GM18907 (cell line): ENCODE measurements around the gene C2orf42.
"Not testable (repeated sequence)": the region's sequence is repeated elsewhere in the genome, so short reads cannot be mapped to it uniquely, and the experiment has no call there.

Experiments used
- ATAC-seq: cut with Tn5 transposase; IDR thresholded peaks from one replicate; pipeline ENCODE4 v1.9.1; 2021; ENCODE audit warnings: mild to moderate bottlenecking, moderate library complexity; ENCODE audit not compliant: unreplicated experiment

The C2orf42 gene

DNA sequence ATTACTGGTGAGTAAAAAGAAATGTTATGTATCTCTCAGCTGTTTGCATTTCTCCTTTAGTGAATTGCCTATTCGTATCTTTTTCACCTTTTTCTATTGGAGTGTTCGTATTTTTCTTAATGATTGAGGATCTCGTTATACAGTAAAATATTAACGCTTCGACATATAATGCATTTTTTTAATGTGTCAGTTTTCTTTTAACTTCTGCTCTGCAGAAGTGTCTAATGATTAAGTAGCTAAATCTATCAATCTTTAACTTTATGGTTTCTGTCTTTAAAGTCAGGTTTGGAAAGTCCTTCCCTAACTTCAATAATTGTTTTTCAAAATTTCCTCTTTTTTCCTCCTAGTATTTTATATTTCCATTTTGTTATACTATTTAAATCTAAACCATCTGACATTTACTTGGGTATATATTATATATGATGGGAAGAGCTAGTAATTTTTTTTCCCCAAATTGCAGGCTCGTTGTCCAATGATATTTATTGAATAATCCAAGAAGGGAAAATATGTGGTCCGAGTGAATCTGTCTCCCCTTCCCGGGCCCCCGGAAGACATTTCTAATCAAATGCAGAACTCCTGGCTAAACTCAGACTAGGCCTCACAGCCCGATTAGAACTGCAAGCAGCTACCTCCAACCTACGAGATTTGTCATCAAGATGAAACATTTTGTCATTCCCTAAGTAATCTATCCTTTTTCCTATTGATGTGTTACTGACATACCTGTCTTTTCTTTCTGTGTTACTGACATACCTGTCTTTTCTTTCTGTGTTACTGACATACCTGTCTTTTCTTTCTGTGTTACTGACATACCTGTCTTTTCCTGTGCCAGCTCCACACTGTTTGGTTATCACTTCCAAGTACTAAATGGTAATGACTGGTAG is 86.3 kb downstream of the C2orf42 start:
- ATAC-seq = no peak

DNA sequence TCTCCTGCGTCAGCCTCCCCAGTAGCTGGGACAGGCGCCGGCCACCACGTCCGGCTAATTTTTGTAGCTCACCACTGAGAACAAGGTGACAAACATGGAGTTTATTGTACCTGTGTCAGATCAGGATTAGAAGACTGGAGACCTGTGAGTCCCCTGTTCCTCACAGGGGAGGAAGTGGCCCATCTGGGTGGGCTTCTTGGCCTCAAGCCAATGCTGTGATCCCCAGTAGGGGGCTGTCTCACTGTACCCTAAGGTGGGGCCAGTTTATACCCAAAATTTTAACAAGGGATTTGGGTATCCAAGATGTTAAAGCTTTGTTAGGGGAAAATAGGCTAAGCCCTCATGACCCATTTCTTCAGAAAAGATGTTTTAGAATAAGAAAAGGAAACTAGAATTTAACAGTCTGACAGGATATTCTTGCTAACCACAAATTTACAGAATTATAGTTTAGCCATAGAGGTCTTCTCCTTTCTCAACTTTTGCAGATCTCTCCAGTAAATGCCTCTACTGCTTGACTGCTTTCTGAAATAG is 87.2 kb downstream of the C2orf42 start:
- ATAC-seq = no peak

DNA sequence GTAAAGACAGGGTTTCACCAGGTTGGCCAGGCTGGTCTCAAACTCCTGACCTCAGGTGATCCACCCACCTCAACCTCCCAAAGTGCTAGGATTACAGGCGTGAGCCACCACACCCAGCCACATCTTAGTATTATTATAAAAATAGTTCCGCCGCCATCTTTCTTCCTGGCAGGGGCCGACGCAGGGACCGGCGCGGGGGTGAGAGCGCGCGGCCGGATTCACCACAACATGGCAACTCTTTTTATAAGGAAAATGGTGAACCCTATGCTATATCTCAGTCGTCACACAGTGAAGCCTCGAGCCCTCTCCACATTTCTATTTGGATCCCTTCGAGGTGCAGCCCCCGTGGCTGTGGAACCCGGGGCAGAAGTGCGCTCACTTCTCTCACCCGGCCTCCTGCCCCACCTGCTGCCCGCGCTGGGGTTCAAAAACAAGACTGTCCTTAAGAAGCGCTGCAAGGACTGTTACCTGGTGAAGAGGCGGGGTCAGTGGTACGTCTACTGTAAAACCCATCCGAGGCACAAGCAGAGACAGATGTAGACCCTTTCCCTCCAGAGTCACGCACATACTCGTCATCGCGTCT is 88.4 kb downstream of the C2orf42 start:
- not testable (repeated sequence) for ATAC-seq

DNA sequence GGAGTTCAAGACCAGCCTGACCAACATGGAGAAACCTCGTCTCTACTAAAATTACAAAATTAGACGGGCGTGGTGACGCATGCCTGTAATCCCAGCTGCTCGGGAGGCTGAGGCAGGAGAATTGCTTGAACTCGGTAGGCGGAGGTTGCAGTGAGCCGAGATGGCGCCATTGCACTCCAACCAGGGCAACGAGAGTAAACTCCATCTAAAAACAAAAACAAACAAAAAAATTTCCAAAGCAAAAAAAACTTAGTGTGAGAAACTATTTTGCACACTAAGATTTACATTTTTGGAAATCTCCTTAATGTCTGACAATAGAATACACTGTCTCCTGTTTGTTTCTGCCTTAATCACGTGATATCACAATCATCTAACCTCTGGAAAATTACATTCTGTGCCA is 89.1 kb downstream of the C2orf42 start:
- ATAC-seq = not testable (repeated sequence)

DNA sequence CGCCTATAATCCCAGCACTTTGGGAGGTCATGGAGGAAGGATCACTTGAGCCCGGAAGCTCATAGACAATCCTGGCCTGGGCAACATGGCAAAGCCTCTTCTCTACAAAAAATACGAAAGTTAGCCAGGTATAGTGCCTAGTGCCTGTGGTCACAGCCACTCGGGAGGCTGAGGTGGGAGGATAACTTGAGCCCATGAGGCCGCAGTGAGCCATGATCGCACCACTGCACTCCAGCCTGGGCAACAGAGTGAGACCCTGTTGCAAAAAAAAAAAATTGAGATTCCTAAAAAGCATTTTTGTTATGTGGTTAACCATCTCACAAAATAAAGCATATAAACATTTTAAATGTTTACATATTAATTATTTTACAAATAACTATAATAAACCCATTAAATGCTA is 89.6 kb downstream of the C2orf42 start:
- no peak for ATAC-seq
